GM15510 (cell line): ENCODE data around the gene PACRG.

Source experiments
- POLR2A ChIP-seq: IDR thresholded peaks from 3 replicates; pipeline ENCODE4 v1.6.1; 2011; ENCODE audit warnings: borderline replicate concordance; ENCODE audit not compliant: insufficient read length; ENCODE audit errors: extremely low read depth

The PACRG gene

DNA sequence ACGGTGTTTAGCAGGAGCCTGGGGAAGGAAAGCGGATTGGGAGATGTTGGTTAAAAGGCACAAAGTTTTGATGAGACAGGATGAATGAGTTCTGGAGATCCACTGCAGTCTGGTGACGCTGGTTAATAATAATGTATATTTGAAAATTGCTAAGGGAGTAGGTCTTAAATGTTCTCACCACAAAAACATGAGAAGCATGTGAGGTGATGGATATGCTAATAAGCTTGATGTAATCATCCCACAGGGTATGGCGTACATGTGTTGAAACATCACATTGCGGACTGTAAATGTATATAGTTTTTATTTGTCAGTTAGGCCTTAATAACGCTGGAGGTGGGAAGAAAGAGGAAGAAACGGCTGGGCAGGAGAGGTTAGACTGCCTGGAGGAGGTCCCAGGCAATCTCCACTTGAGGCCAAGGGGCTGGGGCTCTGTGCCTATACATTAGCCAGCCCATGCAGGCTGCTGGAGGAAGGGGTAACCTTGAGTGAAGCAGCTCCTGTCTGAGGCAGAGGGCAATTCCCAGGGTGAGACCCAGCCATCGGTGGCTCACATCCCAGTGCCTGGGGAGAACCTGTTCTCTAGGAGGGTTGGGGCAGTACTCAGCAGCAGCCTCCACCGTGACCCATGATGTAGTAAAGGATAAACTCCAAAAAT is 498.5 kb downstream of the PACRG start:
- TF ChIP-seq POLR2A = no peak

DNA sequence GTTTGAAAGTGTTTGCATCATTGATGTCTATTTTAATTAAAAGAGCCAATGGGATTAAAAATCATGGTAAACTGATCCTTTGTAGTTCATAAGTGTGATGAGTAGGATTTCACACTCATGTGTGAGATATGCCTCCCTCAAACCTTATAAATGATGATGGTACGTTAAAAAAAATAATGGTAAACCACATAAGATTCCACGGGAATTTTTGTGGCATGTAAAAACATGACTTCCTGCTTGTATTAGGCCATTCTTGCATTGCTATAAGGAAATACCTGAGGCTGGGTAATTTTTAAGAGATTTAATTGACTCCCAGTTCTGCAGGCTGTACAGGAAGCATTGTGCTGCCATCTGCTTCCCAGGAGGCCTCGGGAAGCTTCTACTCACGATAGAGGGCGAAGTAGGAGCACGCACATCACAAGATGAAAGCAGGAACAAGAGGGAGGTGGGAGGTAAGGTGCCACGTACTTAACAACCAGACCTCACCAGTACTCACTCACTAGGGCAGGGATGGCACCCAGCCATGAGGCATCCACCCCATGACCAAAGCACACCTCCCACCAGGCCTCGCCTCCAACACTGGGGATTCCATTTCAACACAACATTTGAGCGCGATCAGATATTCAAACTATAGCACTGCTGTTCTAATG is 499.2 kb downstream of the PACRG start:
- TF ChIP-seq POLR2A = no peak

DNA sequence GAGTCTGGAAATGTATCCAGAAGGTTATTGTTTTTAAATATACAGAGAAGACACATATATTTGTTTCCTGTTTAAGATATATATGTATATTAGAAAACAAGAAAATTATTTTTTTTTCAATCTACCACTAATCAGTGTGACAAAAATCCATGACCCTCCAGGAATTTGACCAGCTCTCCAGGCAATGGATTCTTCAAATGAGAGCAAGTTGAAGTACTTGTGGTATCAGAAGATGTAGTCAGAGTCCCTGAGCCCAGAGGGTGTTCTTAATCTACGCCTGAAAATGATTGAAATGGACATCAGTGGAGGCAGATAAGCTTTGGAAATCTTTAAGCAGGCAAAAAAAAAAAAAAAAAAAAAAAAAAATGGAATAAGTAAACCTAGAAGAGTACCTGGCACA is 500.3 kb downstream of the PACRG start:
- no peak for TF ChIP-seq POLR2A

DNA sequence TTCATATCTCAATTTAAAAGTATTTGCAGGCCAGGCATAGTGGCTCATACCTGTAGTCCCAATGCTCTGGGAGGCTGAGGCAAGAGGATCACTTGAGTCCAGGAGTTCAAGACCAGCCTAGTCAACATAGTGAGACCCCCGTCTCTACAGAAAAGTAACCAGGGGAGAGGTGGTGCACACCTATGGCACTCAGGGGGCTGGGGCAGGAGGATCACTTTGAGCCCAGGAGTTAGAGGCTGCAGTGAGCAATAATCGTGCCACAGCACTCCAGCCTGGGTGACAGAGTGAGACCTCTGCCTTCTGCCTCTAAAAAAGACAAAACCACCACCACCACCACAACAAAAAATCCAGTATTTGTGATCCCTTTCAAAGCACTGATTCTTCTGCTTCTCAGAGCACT is 501.3 kb downstream of the PACRG start:
- TF ChIP-seq POLR2A = no peak

DNA sequence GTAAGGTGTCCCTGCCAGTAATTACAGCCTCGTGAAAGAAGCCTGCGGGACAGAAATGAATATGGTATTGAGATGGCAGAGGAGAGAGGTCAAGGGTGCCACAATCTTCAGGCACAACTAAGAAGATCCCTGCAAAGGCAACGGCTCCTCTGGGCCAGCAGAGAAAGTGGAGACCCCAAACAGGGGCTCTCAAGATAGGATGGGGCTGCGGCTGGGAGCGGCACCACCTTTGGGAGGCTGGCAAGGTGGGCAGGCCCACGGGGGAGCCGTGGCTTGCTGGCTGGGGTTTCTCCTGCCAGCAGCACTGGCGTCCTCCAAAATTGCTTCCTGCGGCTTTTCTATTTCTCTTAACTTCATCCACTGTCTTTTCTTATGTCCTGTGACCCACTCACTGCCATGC is 503.1 kb downstream of the PACRG start:
- TF ChIP-seq POLR2A = no peak

DNA sequence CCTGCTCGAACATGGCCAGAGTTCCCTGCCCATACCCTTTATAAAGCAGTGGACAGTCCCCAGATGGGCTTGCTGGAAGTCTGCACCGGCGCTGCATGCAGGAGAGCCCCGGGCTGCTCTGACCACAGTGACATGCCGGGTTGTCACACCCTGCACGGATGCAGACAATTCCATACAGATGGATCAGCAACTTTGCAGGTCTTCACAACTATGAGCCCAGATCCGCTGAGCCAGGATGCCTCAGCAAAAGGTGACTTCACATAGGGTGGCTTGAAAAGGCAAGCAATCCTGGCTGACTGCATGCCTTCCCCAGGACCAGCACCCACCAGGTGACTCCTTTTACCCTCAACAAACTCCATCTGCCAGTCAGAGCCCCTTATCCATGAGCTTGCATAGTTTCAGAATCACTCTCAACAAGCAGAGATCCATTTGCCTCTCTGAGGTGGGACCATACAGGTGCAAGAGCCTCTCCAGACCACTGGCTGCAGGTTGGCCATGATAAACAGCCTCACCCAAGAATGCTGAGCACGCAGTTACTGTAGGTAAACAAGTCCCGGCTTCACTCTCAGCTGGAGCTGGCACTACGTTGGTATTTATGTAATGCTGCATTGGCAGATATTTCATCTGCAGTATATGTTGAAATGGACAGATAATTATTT is 503.7 kb downstream of the PACRG start:
- no peak for TF ChIP-seq POLR2A

DNA sequence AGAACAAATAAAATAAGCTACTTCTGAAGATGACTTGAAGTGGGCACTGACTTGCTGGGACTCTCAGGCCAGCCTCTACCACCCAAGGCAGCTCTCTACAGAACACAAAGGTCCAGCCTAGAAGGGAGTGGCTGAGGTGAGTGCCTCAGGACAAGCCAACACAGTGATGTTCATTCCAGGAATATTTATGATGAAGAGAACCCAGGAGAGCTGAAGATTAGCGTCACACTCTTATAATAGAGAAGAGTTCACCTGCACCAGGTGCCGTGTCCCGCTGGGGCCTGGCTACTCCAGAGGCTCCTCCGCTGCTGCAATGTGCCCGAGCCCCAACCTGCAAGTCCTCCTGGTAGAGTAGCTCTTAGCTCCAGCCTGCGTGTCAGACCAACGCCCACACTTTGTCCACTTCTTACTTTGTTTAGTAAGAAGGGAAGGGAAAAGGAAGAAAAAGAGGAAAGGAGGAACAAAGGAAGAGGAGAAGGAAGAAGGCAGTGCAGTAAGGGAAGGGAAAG is 504.3 kb downstream of the PACRG start:
- no peak for TF ChIP-seq POLR2A

DNA sequence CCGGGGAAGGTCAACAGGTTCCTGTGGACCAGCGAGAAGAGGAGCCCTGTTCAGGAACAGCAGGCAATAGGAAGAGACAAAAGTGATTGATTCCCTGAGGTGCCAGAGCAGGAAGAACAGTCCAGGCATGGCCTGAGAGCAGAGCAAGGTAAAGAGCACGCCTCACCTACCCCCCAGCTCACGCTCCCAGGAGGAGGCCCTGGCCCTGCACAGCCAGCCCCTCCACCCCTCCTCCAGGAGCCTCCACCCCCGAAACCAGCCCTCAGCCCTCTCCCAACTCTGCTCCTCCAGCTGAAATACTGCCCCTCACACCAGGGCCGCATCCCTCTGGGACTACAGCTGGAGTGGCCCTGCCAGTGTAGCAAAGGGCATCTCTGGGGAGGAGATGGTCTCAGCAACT is 504.9 kb downstream of the PACRG start:
- TF ChIP-seq POLR2A = no peak

DNA sequence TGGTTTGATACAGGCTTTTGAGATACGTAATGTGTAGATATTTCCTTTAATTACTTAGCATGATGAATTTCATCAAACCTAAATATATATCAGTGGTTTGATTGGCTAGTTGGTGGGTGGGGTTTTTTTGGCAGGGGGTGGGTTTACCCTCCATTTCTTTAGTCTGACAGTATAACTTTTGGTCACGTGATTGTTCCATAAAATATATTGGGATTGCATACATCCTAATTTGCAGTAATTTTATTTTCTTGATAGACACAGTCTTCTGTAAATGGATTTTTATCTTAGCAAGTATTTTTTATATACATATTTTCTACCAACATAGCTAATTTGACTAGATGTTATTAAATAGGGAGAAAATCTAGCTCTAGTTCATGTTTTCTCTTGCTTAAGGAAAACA is 509.3 kb downstream of the PACRG start:
- no peak for TF ChIP-seq POLR2A

DNA sequence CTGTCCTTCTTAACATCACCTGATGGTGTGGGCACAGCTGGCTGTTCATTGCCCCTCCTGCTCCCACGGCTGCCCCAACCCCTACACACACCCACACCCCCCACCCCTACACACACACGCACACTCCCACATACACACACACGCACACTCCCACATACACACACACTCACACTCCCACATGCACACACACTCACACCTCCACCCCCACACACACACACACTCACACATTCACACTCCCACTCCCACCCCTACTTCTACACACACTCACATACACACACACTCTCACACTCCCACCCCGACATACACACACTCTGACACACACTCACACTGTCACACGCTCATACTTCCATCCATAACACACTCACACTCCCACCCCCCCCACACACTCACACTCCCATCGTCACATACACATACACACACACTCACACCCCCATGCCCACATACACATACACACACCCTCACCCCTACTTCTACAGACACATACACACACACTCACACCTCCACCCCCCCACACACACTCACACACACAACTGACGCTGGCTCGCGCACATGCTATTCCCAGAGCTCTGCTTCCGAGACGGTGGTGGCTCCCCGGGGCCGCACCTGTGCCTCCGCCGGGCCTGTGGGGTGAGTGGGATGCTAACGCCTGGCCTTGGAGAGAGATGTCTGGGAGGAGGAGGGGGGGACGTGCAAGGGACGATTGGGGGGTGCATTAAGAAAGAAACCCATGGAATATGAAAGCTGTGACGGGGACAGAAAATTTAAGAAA is 512.0 kb downstream of the PACRG start:
- no peak for TF ChIP-seq POLR2A

DNA sequence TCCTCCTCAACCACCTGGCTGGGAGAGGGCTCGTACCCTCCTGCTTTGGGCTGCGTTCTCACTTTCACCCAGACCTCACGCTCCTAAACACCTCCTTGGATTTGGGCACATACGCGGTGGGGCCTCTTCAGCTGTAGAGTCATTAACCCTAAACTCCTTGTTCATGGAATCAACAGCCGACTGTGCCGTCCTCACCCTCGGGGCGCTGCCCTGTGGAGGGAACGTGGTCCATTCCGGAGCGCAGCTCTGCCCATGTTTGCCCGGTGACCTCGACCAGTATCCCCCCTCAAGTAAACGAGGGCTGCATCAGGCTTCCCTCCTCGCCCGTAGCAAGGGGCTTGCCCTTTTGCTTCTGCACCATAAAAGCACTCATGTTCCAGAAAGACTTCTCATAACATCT is 512.8 kb downstream of the PACRG start:
- TF ChIP-seq POLR2A = no peak

DNA sequence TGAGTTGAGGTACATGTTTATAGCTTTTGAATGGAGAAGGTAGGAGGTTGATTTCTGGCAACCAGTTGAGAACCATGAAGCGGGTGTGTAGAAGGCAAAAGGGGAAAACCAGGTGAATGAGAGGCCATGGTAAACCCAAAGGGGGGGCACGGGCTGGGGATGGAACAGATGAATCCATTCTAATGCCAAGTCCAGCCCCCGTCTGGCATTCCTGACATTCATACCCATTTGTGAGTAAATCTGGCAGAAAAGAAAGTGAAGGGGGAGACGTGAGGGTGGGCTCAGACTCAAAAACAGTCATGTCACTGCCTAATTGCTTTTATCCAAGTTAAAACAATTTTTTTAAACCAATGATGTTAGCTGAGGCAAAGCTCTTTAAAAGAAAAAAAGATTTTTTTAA is 513.9 kb downstream of the PACRG start:
- no peak for TF ChIP-seq POLR2A

DNA sequence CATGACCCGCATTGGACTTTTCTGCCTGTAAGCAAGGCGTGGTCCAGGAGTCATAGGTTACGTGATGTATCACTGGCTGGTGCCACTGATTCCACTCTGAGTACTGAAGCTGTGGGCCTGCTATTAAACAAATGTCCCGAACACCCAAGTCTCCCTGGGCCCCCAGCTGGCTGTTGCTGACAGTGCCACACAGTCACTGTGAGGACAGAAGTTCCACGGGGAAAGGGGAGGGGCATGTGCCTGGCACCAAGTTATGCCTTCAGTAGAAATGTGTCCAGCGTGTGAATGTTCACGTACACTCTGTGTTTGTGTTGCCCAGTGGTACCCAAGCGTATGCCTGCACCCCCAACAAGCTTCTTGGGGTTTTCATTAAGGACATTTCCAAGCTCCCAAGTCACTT is 515.3 kb downstream of the PACRG start:
- no peak for TF ChIP-seq POLR2A

DNA sequence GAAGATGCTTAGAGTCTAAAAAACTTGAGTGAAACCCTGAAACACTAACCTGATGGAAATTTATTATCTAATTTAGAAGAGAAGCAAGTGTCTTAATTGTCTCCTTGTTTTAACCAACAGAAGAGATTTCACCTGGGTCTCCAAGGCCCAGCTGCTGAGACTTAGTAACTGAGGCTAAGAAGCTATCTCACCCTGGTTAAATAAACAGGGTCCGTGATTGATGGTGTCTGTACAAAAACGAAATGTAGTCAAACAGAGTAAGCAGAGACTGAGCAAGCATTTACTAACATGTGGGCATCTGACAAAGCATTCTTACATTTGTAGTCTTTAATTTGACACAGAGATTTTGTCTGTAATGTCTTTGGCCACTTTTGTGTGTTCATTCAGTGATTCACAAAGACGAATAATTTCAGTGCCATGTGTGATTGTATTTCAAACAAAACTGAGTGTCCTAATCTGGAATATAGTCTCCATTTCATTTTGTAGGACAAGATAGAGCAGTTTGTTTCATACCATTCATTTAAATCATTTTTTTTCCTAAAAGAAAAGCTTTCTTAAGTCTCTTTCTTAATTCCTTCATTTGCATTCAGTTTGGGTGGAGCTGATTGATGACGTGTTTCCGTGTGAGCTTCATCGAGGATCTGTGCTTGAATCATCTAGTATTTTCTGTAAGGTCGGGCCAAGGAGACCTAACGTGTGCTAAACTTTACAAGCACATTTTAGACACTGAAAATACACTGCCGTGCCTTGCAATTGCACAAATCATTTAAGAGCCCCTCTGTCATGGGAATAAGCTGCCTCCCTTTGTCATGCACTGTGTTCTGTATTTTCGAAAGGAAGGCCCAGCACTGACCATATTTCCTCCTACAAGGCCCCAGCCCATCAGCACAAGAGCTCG is 516.2 kb downstream of the PACRG start:
- no peak for TF ChIP-seq POLR2A
